Kidney (tissue), 14 donors: Measurements from ENCODE around the gene ELK3. TPM values are rescaled to one million over a fixed set of nuclear protein-coding genes. Genes with fewer than 3 reads are reported as not detected.

Experiments
- DNase-seq, 5 donors: peaks; one replicate each; pipeline ENCODE4 v3.0.0-alpha.2; 2013 to 2020
- FAIRE-seq: peaks from 2 replicates; lab custom pipeline; 2012; peaks lifted over from hg19 to GRCh38; lab: Jason Lieb, UNC
- H3K27ac ChIP-seq, 2 donors: one replicate each; pipeline ENCODE4 v1.7.0; 2013; ENCODE audit warnings: low read depth in 2 of 2, low read length in 2 of 2, inconsistent platforms in 1 of 2
- H3K27me3 ChIP-seq: one replicate; pipeline ENCODE4 v1.7.1; 2013; ENCODE audit warnings: low read length, inconsistent platforms; ENCODE audit not compliant: control insufficient read depth, insufficient read depth
- H3K36me3 ChIP-seq, 3 donors: one replicate each; pipeline versions ENCODE4 v1.7.0 to v1.7.1; 2013; ENCODE audit warnings: low read length in 3 of 3, control low read depth in 1 of 3, inconsistent platforms in 1 of 3; ENCODE audit not compliant: insufficient read depth in 3 of 3, control insufficient read depth in 2 of 3
- H3K4me1 ChIP-seq, 3 donors: one replicate each; pipeline versions ENCODE4 v1.7.0 to v1.7.1; 2013; ENCODE audit warnings: low read length in 3 of 3, inconsistent platforms in 1 of 3, low read depth in 1 of 3; ENCODE audit not compliant: control insufficient read depth in 2 of 3, insufficient read depth in 2 of 3
- H3K4me3 ChIP-seq, 3 donors: one replicate each; pipeline versions ENCODE4 v1.7.0 to v1.8.1; 2013; ENCODE audit warnings: low read length in 3 of 3, control low read depth in 1 of 3, inconsistent platforms in 1 of 3
- H3K9ac ChIP-seq, 3 donors: one replicate each; pipeline versions ENCODE4 v1.7.0 to v1.7.1; 2013; ENCODE audit warnings: low read length in 3 of 3, control low read depth in 1 of 3, inconsistent platforms in 1 of 3
- H3K9me3 ChIP-seq, 3 donors: one replicate each; pipeline versions ENCODE4 v1.7.0 to v1.7.1; 2013; ENCODE audit warnings: low read length in 3 of 3, control low read depth in 1 of 3, inconsistent platforms in 1 of 3; ENCODE audit not compliant: control insufficient read depth in 2 of 3, insufficient read depth in 1 of 3
- CTCF ChIP-seq: IDR thresholded peaks from 3 replicates; pipeline ENCODE4 v1.5.1; 2012; ENCODE audit warnings: mild to moderate bottlenecking, moderate library complexity, borderline replicate concordance; ENCODE audit not compliant: insufficient read depth; ENCODE audit errors: extremely low read depth
- intact Hi-C: fragments of 100-400 bp; cut with DNase I; formaldehyde crosslinking; loops from one replicate; pipeline ENCODE4 v1.11.1; 2022
- polyA plus RNA-seq: library from polyadenylated mRNA; stranded (reverse); fragments of 350-450 nt; fragmentation: Illumina TruSeq; extraction: RNeasy Lipid Tissue Mini Kit (QIAGEN cat#74804); gene quantifications from one replicate; pipeline ENCODE4 v1.2.3, GENCODE V29; 2014; ENCODE audit warnings: low read depth, low replicate concordance; ENCODE audit not compliant: insufficient read depth
- total RNA-seq: library from RNA; stranded (reverse); fragmentation: NEBNext Ultra II Directional; extraction: Animal tissue kit (Norgen Biotek cat#: 25700); gene quantifications from one replicate; pipeline ENCODE4 v1.2.1, GENCODE V29; 2021
- donor health status: control.
- donor health status: control.
- donor health status: control.
- donor health status: control.
- donor health status: control.
- donor health status: DM: yes; HTN: yes; CAD: no.
- donor health status: Normal renal cell carcinoma (clear cell type).

ELK3 gene
- total and polyA plus RNA-seq, 2 donors from 2014 or later = 10.5 to 59.5 TPM

DNA sequence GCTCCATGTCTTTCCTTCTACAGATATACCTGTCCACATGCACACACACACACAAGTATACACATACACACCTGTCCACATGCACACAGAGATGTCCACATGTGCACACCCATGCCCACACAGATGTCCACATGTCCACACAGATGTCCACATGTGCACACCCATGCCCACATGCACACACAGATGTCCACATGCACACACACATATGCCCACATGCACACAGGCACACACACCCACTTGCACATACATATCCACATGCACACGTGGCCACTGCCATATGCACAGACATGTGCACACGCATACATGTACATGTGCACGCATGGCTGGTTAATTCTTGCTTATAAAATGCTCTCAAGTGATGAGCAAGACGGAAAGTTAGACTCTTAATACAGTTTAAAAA is 32.2 kb downstream of the ELK3 start:
- intact Hi-C loops = no loop called here
- no peaks in the 10 kb centered on the region for H3K27me3 ChIP-seq
- H3K27ac ChIP-seq = no peak overlapping the region
- peaks cover 0 to 8% (median 3%) of the 10 kb centered on the region in 3 donors for H3K36me3 ChIP-seq
- peaks cover 0 to 3% (median 0%) of the 10 kb centered on the region in 3 donors for H3K4me1 ChIP-seq
- H3K9me3 ChIP-seq = no peaks in the 10 kb centered on the region
- FAIRE-seq = no peak
- no peak overlapping the region for H3K4me3 ChIP-seq
- no peak for TF ChIP-seq CTCF
- DNase-seq = no peak
- H3K9ac ChIP-seq = no peak overlapping the region

DNA sequence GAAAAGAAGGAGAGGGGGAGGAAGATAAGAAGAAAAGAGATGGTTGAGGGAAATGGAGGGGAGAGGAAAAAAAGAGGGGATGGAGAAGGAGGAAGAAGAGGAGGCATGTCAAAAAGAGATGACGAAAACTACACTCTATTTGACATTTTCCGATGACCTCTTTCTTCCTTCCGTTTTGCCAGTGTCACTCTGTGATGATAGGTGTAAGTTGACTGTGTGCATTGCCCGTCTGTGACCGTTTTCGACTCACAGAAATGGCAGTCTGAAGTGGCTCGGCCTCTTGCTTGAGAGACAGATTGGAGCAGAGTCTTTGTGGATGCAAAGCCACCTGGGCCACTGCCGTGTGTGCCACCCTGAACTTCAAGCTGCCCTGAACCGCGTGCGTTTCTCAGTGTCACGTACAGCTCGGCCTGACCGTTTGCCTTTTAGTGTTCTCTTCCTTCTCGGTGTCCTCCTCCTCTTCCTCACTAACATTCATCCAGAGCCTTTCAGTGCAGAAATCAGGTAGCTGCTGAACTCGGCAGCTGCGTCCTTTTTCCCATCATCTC is 32.7 kb downstream of the ELK3 start:
- Histone ChIP-seq H3K4me1 (peaks cover 0 to 3% (median 0%) of the 10 kb centered on the region in 3 donors), H3K9me3 (no peaks in the 10 kb centered on the region), H3K27ac (no peak overlapping the region), H3K27me3 (no peaks in the 10 kb centered on the region), H3K36me3 (peaks cover 0 to 8% (median 3%) of the 10 kb centered on the region in 3 donors), H3K4me3 (no peak overlapping the region), H3K9ac (no peak overlapping the region)
- no peak for TF ChIP-seq CTCF
- intact Hi-C loops = no loop called here
- FAIRE-seq = no peak
- no peak for DNase-seq

DNA sequence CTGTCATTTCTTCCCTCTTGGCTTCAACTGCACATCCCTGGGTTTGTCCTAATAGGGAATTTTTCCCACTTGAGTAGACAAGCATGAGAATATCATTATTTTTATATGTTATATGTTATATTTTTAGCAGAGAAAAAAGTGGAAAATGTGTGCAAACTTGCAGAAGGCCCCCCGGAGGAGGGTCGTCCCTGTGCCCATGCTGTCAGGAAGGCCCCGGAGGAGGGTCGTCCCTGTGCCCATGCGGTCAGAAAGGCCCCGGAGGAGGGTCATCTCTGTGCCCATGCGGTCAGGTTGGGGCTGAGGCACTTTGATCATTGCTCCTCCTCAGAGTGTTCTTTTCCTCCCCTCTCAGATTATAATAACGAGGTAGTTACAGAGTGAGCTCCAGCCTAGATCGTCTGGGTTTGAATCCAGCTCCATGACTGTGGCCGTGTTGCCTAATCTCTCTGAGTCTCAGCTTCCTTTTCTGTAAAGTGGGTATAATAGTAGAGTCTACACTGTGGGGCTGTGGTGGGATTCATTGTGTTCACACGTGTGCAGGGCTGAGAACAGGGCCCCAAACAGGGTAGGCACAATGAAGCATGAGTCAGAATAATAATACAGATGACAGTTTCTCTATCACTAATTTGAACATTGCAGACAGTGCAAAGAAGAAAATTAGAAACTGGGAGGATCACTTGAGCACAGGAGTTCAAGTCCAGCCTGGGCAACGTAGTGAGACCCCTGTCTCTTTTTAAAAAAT is 33.4 kb downstream of the ELK3 start:
- FAIRE-seq (no peak), DNase-seq (no peak)
- no peak overlapping the region for H3K9ac ChIP-seq
- H3K9me3 ChIP-seq = no peaks in the 10 kb centered on the region
- no peak for TF ChIP-seq CTCF
- intact Hi-C loops = no loop called here
- H3K36me3 ChIP-seq = peaks cover 0 to 8% (median 3%) of the 10 kb centered on the region in 3 donors
- no peaks in the 10 kb centered on the region for H3K27me3 ChIP-seq
- peaks cover 0 to 3% (median 0%) of the 10 kb centered on the region in 3 donors for H3K4me1 ChIP-seq
- H3K4me3 ChIP-seq = no peak overlapping the region
- no peak overlapping the region for H3K27ac ChIP-seq
